WTC11 (cell line): ENCODE data around the gene PPP2R3C. TPM values are rescaled to one million over a fixed set of nuclear protein-coding genes. Genes with fewer than 3 reads are reported as not detected.
"Not testable (repeated sequence)": the region's sequence is repeated elsewhere in the genome, so short reads cannot be mapped to it uniquely, and the experiment has no call there.

Experiments used
- ATAC-seq: fragments of 200-7000 bp; cut with Tn5 transposase; 2 replicates; pipeline ENCODE4 v1.10.0; 2021; ENCODE audit warnings: mild to moderate bottlenecking, moderate library complexity
- CTCF ChIA-PET: fragments of 300-600 bp; sonication (Branson Sonifier 250); formaldehyde crosslinking; loops from one replicate; lab custom pipeline; 2021; ENCODE audit warnings: antibody characterized with exemption; lab: Charles Lee
- POLR2A ChIA-PET: fragments of 350-600 bp; sonication (Branson Sonifier 250); formaldehyde crosslinking; loops from one replicate; lab custom pipeline; 2021; ENCODE audit warnings: antibody characterized with exemption; lab: Charles Lee
- DNase-seq: peaks from one replicate; pipeline ENCODE4 v3.0.0; 2021; ENCODE audit warnings: low spot score
- H3K27ac Mint-ChIP-seq: 2 replicates; pipeline ENCODE4 v1.8.0; 2021; ENCODE audit warnings: mixed read lengths
- H3K27me3 Mint-ChIP-seq: 2 replicates; pipeline ENCODE4 v1.8.0; 2021; ENCODE audit warnings: low read depth, mild to moderate bottlenecking, moderate library complexity, mixed read lengths
- H3K36me3 Mint-ChIP-seq: 2 replicates; pipeline ENCODE4 v1.8.0; 2021; ENCODE audit warnings: mixed read lengths
- H3K4me1 Mint-ChIP-seq: 2 replicates; pipeline ENCODE4 v1.8.0; 2022; ENCODE audit warnings: mixed read lengths
- H3K4me3 Mint-ChIP-seq: 2 replicates; pipeline ENCODE4 v1.8.0; 2021; ENCODE audit warnings: mild to moderate bottlenecking, moderate library complexity, mixed read lengths
- H3K9me3 Mint-ChIP-seq: 2 replicates; pipeline ENCODE4 v1.8.0; 2021; ENCODE audit warnings: mixed read lengths
- ARID4B ChIP-seq: sonication (generic); formaldehyde crosslinking; IDR thresholded peaks from 2 replicates; pipeline ENCODE4 v1.8.0; 2023; ENCODE audit warnings: missing genetic modification reagents, mild to moderate bottlenecking, borderline replicate concordance
- ATF1 ChIP-seq: sonication (generic); formaldehyde crosslinking; IDR thresholded peaks from 2 replicates; pipeline ENCODE4 v1.8.1; 2023; ENCODE audit warnings: mild to moderate bottlenecking, moderate library complexity, missing genetic modification reagents
- ATF6 ChIP-seq: sonication (generic); formaldehyde crosslinking; IDR thresholded peaks from 2 replicates; pipeline ENCODE4 v1.8.1; 2023; ENCODE audit warnings: mild to moderate bottlenecking, missing genetic modification reagents
- CREB1 ChIP-seq: sonication (generic); formaldehyde crosslinking; IDR thresholded peaks from 2 replicates; pipeline ENCODE4 v1.8.0; 2023; ENCODE audit warnings: mild to moderate bottlenecking, missing genetic modification reagents
- E2F4 ChIP-seq: sonication (generic); formaldehyde crosslinking; IDR thresholded peaks from 2 replicates; pipeline ENCODE4 v1.8.1; 2022; ENCODE audit warnings: low read depth, mild to moderate bottlenecking, moderate library complexity, missing genetic modification reagents, borderline replicate concordance
- FOXJ3 ChIP-seq: sonication (generic); formaldehyde crosslinking; IDR thresholded peaks from 2 replicates; pipeline ENCODE4 v1.9.0; 2021; ENCODE audit warnings: missing genetic modification reagents, mild to moderate bottlenecking, borderline replicate concordance
- FOXK1 ChIP-seq: sonication (generic); formaldehyde crosslinking; IDR thresholded peaks from 2 replicates; pipeline ENCODE4 v1.8.0; 2022; ENCODE audit warnings: mild to moderate bottlenecking, moderate library complexity, missing genetic modification reagents
- GABPB1 ChIP-seq: sonication (generic); formaldehyde crosslinking; IDR thresholded peaks from 2 replicates; pipeline ENCODE4 v1.8.1; 2023; ENCODE audit warnings: mild to moderate bottlenecking, missing genetic modification reagents
- IRF2 ChIP-seq: sonication (generic); formaldehyde crosslinking; IDR thresholded peaks from 2 replicates; pipeline ENCODE4 v1.8.0; 2022; ENCODE audit warnings: low read depth, missing genetic modification reagents, borderline replicate concordance
- NR1H2 ChIP-seq: sonication (generic); formaldehyde crosslinking; IDR thresholded peaks from 2 replicates; pipeline ENCODE4 v1.9.0; 2021; ENCODE audit warnings: mild to moderate bottlenecking, moderate library complexity, missing genetic modification reagents
- RELA ChIP-seq: sonication (generic); formaldehyde crosslinking; IDR thresholded peaks from 2 replicates; pipeline ENCODE4 v1.8.1; 2022; ENCODE audit warnings: missing genetic modification reagents, mild to moderate bottlenecking, borderline replicate concordance
- SMAD3 ChIP-seq: sonication (generic); formaldehyde crosslinking; IDR thresholded peaks from 2 replicates; pipeline ENCODE4 v1.8.0; 2022; ENCODE audit warnings: missing genetic modification reagents, mild to moderate bottlenecking, borderline replicate concordance
- TCF7 ChIP-seq: sonication (generic); formaldehyde crosslinking; IDR thresholded peaks from 2 replicates; pipeline ENCODE4 v1.8.0; 2022; ENCODE audit warnings: mild to moderate bottlenecking, low read depth, missing genetic modification reagents, moderate library complexity
- TP53 ChIP-seq: sonication (generic); formaldehyde crosslinking; IDR thresholded peaks from 2 replicates; pipeline ENCODE4 v1.8.1; 2023; ENCODE audit warnings: mild to moderate bottlenecking, missing genetic modification reagents
- USF1 ChIP-seq: sonication (generic); formaldehyde crosslinking; IDR thresholded peaks from 2 replicates; pipeline ENCODE4 v1.8.0; 2022; ENCODE audit warnings: mild to moderate bottlenecking, missing genetic modification reagents
- ZNF423 ChIP-seq: fragments of 250-450 bp; sonication (Bioruptor Pico); IDR thresholded peaks from 2 replicates; pipeline ENCODE4 v2.1.2; 2022; ENCODE audit warnings: mild to moderate bottlenecking, moderate library complexity
- ZNF532 ChIP-seq: fragments of 250-450 bp; sonication (Bioruptor Pico); IDR thresholded peaks from 2 replicates; pipeline ENCODE4 v1.9.0; 2021; ENCODE audit warnings: mild to moderate bottlenecking, borderline replicate concordance
- total RNA-seq: library from RNA; stranded (reverse); gene quantifications from 3 replicates; pipeline ENCODE4 v1.2.3, GENCODE V29; 2021

PPP2R3C gene
- total RNA-seq, 1 experiment from 2014 or later, result 31.6 TPM

- TF ChIP-seq ARID4B, result no peak
- no peak for TF ChIP-seq E2F4 (CRISPR knock-in tag)
- TF ChIP-seq ATF6 (CRISPR knock-in tag), result no peak
- TF ChIP-seq FOXJ3 (CRISPR knock-in tag), result no peak
- no peak for TF ChIP-seq TP53 (CRISPR knock-in tag)
- TF ChIP-seq USF1 (CRISPR knock-in tag), result no peak
- no peak for TF ChIP-seq TCF7 (CRISPR knock-in tag)
Observed at GRCh38 chr14:35072226-35072625, 49.6 kb downstream of the PPP2R3C start (continued).

GRCh38 chr14:35068238-35069012, 53.4 kb downstream of the PPP2R3C start:
- ChIA-PET CTCF (no interaction called here), POLR2A (no interaction called here)
- DNase-seq, result no peak
- Mint-ChIP-seq H3K27me3 (no peaks in the 10 kb centered on the region), H3K9me3 (0 out of 2 replicates have a peak, but pooled peaks cover 3% of the 10 kb centered on the region), H3K36me3 (peaks cover 26% of the 10 kb centered on the region), H3K27ac (no peak overlapping the region), H3K4me3 (no peak overlapping the region), H3K4me1 (no peaks in the 10 kb centered on the region)
- no peak for ATAC-seq
- TF ChIP-seq IRF2 (no peak), SMAD3 (CRISPR knock-in tag) (no peak), ZNF532 (CRISPR knock-in tag) (no peak), ATF1 (CRISPR knock-in tag) (no peak), GABPB1 (CRISPR knock-in tag) (no peak), ZNF423 (no peak), NR1H2 (no peak), RELA (CRISPR knock-in tag) (no peak), FOXK1 (CRISPR knock-in tag) (no peak), CREB1 (CRISPR knock-in tag) (no peak)
- TF ChIP-seq, all 79 proteins: peak for 0

GRCh38 chr14:35065731-35066130, 56.1 kb downstream of the PPP2R3C start:
- DNase-seq, ATAC-seq, H3K4me3 Mint-ChIP-seq, H3K27me3 Mint-ChIP-seq, H3K27ac Mint-ChIP-seq, CTCF ChIA-PET, H3K9me3 Mint-ChIP-seq: not testable (repeated sequence)
- Mint-ChIP-seq H3K36me3 (peaks cover 26% of the 10 kb centered on the region), H3K4me1 (peaks cover 16% of the 10 kb centered on the region)
- POLR2A ChIA-PET, result interaction anchor here (0.6 kb wide), 2 partner anchors 12 to 31 kb away, joined by 3 to 7 read pairs; no protein-coding TSS in a partner anchor
